Tibial artery (tissue), 4 donors: ENCODE results near the gene DOCK1.

Experiments
- DNase-seq, 2 donors: peaks; one replicate each; pipeline ENCODE4 v3.0.0-alpha.2; 2019
- H3K27ac ChIP-seq, 2 donors: fragments of 200-600 bp; sonication (generic) in 1 of 2; 1 replicate in 1 of 2; 2 replicates in 1 of 2; pipeline ENCODE4 v1.5.1; 2018 to 2019; ENCODE audit warnings: mild to moderate bottlenecking in 1 of 2
- H3K27me3 ChIP-seq, 2 donors: fragments of 200-600 bp; sonication (generic) in 1 of 2; one replicate each; pipeline versions ENCODE4 v1.5.1 to v1.6.0; 2016 to 2019
- H3K36me3 ChIP-seq, 3 donors: fragments of 200-600 bp; sonication (generic) in 2 of 3; one replicate each; pipeline ENCODE4 v1.5.1; 2016 to 2019; ENCODE audit warnings: mild to moderate bottlenecking in 2 of 3
- H3K4me1 ChIP-seq, 4 donors: fragments of 200-600 bp; sonication (generic) in 2 of 4; 1 replicate in 3 of 4; 2 replicates in 1 of 4; pipeline ENCODE4 v1.5.1; 2016 to 2019
- H3K4me3 ChIP-seq, 2 donors: fragments of 200-600 bp; sonication (generic) in 1 of 2; 1 replicate in 1 of 2; 2 replicates in 1 of 2; pipeline ENCODE4 v1.5.1; 2018 to 2019; ENCODE audit warnings: mild to moderate bottlenecking in 2 of 2
- H3K9me3 ChIP-seq, 3 donors: fragments of 200-600 bp; sonication (generic) in 1 of 3; one replicate each; pipeline ENCODE4 v1.5.1; 2016 to 2019
- CTCF ChIP-seq, 2 experiments: fragments of 200-600 bp in 1 of 2; fragments of 450-650 bp in 1 of 2; IDR thresholded peaks; one replicate each; pipeline ENCODE4 v1.5.1; 2017 to 2019; ENCODE audit warnings: antibody characterized with exemption in 2 of 2, mild to moderate bottlenecking in 1 of 2, moderate library complexity in 1 of 2
- intact Hi-C: fragments of 100-400 bp; cut with DNase I; formaldehyde crosslinking; loops from one replicate; pipeline ENCODE4 v1.15.0; 2023; ENCODE audit warnings: low total_unique reads

The DOCK1 gene

DNA sequence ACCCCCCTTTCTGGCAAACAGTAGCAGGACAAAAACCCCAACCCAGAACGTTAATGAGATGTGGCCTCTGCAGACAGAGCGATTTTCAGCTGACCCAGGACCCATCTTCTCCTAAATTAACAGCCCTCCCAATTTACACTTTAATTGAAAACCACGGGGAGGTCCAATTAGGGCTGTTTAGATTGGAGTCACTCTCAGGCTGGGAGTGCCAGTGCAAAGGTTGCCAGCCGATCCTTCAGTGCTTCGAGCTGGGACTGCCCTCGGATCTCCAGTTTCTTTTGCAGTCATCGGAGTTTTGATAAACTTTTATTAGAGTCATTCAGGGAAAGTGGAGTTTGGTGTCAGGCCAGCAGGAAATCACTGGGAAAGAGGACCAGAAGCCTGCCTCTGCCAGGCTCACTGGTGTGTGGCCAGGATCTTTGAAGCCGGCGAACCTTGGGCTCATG is 108.0 kb downstream of the DOCK1 start:
- Histone ChIP-seq H3K27me3 (no peaks in the 10 kb centered on the region), H3K27ac (no peak overlapping the region), H3K4me3 (no peak overlapping the region), H3K36me3 (peaks cover 12 to 48% (median 43%) of the 10 kb centered on the region in 3 donors), H3K4me1 (peaks cover 0 to 19% (median 7%) of the 10 kb centered on the region in 4 donors), H3K9me3 (no peaks in the 10 kb centered on the region)
- intact Hi-C loops: no loop called here
- no peak for TF ChIP-seq CTCF (IDR thresholded peaks at IDR 0.05)
- no peak for DNase-seq

DNA sequence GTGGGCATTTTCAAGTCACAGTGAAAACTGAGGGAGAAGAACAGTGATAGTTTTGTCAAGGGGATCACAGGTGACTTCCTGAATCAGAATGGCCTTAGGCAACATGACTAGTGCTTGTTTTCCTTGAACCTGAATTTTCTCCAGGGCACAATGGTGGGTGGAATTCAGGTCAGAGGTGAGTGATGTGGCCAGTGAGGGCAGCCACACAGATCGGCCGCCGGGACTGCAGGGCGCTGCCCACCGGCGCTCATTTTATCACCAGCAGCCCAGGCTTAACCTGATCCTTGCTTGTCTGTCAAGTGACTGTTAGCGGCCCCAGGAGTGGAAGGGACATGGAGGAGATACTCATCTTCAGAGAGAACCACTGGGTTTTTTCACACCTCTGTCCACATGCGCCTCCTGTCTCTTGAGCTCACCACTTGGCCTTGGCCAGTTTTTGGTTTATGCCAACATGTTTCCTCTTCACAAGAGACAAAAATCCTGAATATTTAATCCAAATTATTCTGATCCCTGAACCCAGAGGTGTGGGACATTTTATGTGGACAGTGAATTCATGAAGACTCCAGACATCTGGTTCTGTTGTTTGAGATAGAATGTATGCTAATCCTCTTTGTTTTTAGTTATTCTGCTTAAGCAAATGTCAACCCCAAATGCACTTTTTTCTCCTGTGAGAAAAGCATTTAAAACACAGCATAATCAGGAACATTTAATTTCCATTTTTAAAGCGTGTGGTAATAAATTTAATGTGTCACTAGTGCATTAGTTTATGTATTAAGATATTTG is 108.7 kb downstream of the DOCK1 start:
- no peak for TF ChIP-seq CTCF (IDR thresholded peaks at IDR 0.05)
- no peak for DNase-seq
- Histone ChIP-seq H3K27ac (no peak overlapping the region), H3K36me3 (peaks cover 13 to 55% (median 43%) of the 10 kb centered on the region in 3 donors), H3K27me3 (no peaks in the 10 kb centered on the region), H3K4me1 (peaks cover 0 to 19% (median 7%) of the 10 kb centered on the region in 4 donors), H3K9me3 (no peaks in the 10 kb centered on the region), H3K4me3 (no peak overlapping the region)
- intact Hi-C loops: no loop called here

DNA sequence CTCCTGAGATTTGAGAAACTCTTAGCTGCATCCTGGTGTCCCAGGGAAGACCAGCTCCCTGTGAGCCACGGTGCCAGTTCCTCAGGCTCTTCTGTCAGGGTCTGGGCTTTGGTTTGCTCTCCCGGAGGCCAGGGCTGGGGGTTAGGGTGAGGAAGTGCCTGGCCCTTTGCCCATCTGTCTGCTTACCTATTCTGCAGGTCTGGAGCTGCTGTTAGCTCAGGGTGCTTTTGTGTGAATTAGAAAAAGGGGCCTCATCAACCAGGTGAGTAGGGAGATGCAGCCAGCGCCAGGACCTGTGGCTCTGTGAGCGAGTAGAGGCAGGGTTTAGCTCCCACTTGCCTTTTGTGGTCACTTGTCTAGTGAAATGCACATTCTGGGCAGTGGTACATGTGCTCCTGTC is 109.4 kb downstream of the DOCK1 start:
- TF ChIP-seq CTCF (IDR thresholded peaks at IDR 0.05): no peak
- Histone ChIP-seq H3K4me1 (peaks cover 0 to 19% (median 7%) of the 10 kb centered on the region in 4 donors), H3K36me3 (peaks cover 7 to 56% (median 42%) of the 10 kb centered on the region in 3 donors), H3K9me3 (no peaks in the 10 kb centered on the region), H3K27me3 (no peaks in the 10 kb centered on the region), H3K27ac (no peak overlapping the region), H3K4me3 (no peak overlapping the region)
- intact Hi-C loops: loop anchor here (5.0 kb wide), 1 partner anchor 387 kb away; no protein-coding TSS in a partner anchor
- DNase-seq: no peak

DNA sequence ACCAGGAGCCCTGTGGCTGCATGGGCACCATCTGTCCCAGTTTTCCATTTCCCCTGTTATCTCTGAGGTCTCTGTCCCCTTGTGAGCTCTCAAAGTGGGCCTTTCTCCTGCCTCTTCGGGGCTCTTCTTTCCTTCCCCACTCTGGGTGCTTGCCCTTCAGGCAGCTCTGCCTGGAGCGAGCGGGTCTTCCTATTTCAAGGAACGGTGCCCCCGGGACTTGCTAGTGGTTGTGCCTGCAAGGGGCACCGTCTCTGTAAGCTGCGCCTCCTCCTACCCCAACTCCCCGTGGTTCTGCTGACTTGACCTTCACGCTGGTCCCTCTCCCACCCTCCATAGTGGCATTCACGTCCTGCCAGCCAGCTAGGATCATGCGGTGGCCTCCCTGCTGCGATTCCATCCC is 110.1 kb downstream of the DOCK1 start:
- no peaks in the 10 kb centered on the region for H3K9me3 ChIP-seq
- no peak overlapping the region for H3K27ac ChIP-seq
- intact Hi-C loops: loop anchor here (5.0 kb wide), 1 partner anchor 388 kb away; no protein-coding TSS in a partner anchor
- no peak for TF ChIP-seq CTCF (IDR thresholded peaks at IDR 0.05)
- no peaks in the 10 kb centered on the region for H3K27me3 ChIP-seq
- no peak overlapping the region for H3K4me3 ChIP-seq
- H3K36me3 ChIP-seq: peaks cover 7 to 50% (median 39%) of the 10 kb centered on the region in 3 donors
- H3K4me1 ChIP-seq: peaks cover 0 to 19% (median 7%) of the 10 kb centered on the region in 4 donors
- DNase-seq: no peak

DNA sequence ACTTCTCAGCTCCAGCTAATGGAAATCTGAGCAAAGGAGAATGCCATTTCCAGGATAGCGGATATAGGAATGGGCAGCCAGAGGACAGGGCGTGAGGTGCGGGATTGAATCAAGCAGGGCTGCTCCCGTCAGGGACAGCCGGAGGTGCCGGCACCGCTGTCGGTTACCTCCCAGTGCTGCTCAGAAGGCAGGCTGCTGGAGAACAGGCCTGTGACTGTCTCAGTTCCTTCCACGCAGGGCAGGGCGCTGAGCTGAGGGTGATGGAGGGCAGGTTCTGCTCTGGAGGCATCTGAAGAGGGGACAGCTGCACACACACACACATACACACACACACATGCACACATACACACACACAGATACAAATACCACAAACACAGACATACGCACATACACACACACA is 111.1 kb downstream of the DOCK1 start:
- DNase-seq: no peak
- Histone ChIP-seq H3K4me3 (no peak overlapping the region), H3K27ac (no peak overlapping the region), H3K36me3 (peaks cover 7 to 48% (median 38%) of the 10 kb centered on the region in 3 donors), H3K9me3 (no peaks in the 10 kb centered on the region), H3K27me3 (no peaks in the 10 kb centered on the region), H3K4me1 (peaks cover 0 to 19% (median 7%) of the 10 kb centered on the region in 4 donors)
- no peak for TF ChIP-seq CTCF (IDR thresholded peaks at IDR 0.05)
- intact Hi-C loops: loop anchor here (5.0 kb wide), 1 partner anchor 389 kb away; no protein-coding TSS in a partner anchor
